Measurements from ENCODE around the gene DTNA. TPM values are rescaled to one million over a fixed set of nuclear protein-coding genes. Genes with fewer than 3 reads are reported as not detected.

DTNA gene
- total RNA-seq, 1 experiment from 2014 or later, result not detected

DNA sequence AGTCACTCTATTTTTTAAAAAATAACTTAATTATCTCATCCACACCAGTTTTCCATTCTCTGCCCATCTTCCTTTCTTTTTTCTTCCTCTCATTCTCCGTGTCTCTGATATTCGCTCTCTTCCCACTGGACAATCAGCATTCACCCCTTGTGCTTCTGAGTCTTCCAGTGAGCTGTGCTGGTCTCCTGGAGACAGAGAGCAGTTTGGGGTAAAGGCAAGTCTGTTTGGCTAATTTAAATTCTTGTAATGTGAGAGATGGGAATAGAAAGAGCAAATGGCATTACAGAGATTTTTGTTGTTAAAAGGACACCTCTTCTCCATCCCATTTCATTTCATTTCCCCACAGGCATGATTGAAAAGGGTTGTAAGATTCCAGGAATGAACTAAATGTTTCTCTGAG is 107.5 kb downstream of the DTNA start:
- CTCF ChIA-PET, result no interaction called here

DNA sequence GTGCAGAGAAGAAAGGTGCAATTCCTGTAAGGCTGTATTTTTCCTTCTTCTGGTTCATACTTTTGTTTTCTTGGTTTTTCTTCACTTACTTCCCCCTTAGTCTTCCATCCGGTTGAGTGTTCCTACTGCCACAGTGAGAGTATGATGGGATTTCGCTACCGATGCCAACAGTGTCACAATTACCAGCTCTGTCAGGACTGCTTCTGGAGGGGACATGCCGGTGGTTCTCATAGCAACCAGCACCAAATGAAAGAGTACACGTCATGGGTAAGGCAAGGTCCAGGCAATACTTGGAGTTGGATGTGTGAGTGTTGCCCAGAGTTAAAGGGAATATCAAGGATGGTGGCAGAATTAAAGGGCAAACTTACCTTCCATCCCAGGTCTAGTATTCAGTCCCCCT is 108.0 kb downstream of the DTNA start:
- no peaks in the 10 kb centered on the region for H3K36me3 ChIP-seq (ENCODE audit: low read depth)
- H2AFZ ChIP-seq, result no peak overlapping the region
- CTCF ChIA-PET, result no interaction called here
- no peak for DNase-seq
- H3K4me1 ChIP-seq (replicated peaks; ENCODE audit: insufficient read depth), result no peaks in the 10 kb centered on the region
- intact Hi-C loops (cut with micrococcal nuclease; ENCODE audit: unreplicated experiment), result no loop called here
- no peaks in the 10 kb centered on the region for H3F3A ChIP-seq (ENCODE audit: insufficient read depth, low read depth)
- no peaks in the 10 kb centered on the region for H4K20me1 ChIP-seq (ENCODE audit: insufficient read depth)
- no peaks in the 10 kb centered on the region for H3K9me2 ChIP-seq (ENCODE audit: insufficient read depth)
- no TSS peak for BruUV-seq (replicated peaks)
- H3K4me3 ChIP-seq, result no peak overlapping the region
- no peaks in the 10 kb centered on the region for H3K9me3 ChIP-seq (ENCODE audit: insufficient read depth, low read depth)
- no peaks in the 10 kb centered on the region for H3K27me3 ChIP-seq (ENCODE audit: insufficient read depth, low read depth)
- POLR2A ChIA-PET (ENCODE audit: unreplicated experiment), result no interaction called here
- TF ChIP-seq EZH2 (IDR thresholded peaks at IDR 0.05; ENCODE audit: low read depth), result no peak
- TF ChIP-seq, protein P1, sequence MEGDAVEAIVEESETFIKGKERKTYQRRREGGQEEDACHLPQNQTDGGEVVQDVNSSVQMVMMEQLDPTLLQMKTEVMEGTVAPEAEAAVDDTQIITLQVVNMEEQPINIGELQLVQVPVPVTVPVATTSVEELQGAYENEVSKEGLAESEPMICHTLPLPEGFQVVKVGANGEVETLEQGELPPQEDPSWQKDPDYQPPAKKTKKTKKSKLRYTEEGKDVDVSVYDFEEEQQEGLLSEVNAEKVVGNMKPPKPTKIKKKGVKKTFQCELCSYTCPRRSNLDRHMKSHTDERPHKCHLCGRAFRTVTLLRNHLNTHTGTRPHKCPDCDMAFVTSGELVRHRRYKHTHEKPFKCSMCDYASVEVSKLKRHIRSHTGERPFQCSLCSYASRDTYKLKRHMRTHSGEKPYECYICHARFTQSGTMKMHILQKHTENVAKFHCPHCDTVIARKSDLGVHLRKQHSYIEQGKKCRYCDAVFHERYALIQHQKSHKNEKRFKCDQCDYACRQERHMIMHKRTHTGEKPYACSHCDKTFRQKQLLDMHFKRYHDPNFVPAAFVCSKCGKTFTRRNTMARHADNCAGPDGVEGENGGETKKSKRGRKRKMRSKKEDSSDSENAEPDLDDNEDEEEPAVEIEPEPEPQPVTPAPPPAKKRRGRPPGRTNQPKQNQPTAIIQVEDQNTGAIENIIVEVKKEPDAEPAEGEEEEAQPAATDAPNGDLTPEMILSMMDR (conservative IDR thresholded peaks at IDR 0.05), result no peak
- H3K4me2 ChIP-seq, result no peak overlapping the region
- no peaks in the 10 kb centered on the region for H3K79me2 ChIP-seq (ENCODE audit: low read depth)
- no peak overlapping the region for H3K27ac ChIP-seq

More for the DNA sequence above, 107.5 kb downstream of the DTNA start:
- Histone ChIP-seq H2AFZ (no peak overlapping the region), H3F3A (ENCODE audit: insufficient read depth, low read depth) (no peaks in the 10 kb centered on the region), H4K20me1 (ENCODE audit: insufficient read depth) (no peaks in the 10 kb centered on the region), H3K4me1 (replicated peaks; ENCODE audit: insufficient read depth) (no peaks in the 10 kb centered on the region), H3K27me3 (ENCODE audit: insufficient read depth, low read depth) (no peaks in the 10 kb centered on the region), H3K9me2 (ENCODE audit: insufficient read depth) (no peaks in the 10 kb centered on the region), H3K9me3 (ENCODE audit: insufficient read depth, low read depth) (no peaks in the 10 kb centered on the region), H3K36me3 (ENCODE audit: low read depth) (no peaks in the 10 kb centered on the region), H3K27ac (no peak overlapping the region), H3K79me2 (ENCODE audit: low read depth) (no peaks in the 10 kb centered on the region), H3K4me2 (no peak overlapping the region), H3K4me3 (no peak overlapping the region)
- DNase-seq, result no peak
- POLR2A ChIA-PET (ENCODE audit: unreplicated experiment), result no interaction called here
- intact Hi-C loops (cut with micrococcal nuclease; ENCODE audit: unreplicated experiment), result no loop called here
- no TSS peak for BruUV-seq (replicated peaks)
- no peak for TF ChIP-seq EZH2 (IDR thresholded peaks at IDR 0.05; ENCODE audit: low read depth)
- TF ChIP-seq, protein P1 (conservative IDR thresholded peaks at IDR 0.05), result no peak

DNA sequence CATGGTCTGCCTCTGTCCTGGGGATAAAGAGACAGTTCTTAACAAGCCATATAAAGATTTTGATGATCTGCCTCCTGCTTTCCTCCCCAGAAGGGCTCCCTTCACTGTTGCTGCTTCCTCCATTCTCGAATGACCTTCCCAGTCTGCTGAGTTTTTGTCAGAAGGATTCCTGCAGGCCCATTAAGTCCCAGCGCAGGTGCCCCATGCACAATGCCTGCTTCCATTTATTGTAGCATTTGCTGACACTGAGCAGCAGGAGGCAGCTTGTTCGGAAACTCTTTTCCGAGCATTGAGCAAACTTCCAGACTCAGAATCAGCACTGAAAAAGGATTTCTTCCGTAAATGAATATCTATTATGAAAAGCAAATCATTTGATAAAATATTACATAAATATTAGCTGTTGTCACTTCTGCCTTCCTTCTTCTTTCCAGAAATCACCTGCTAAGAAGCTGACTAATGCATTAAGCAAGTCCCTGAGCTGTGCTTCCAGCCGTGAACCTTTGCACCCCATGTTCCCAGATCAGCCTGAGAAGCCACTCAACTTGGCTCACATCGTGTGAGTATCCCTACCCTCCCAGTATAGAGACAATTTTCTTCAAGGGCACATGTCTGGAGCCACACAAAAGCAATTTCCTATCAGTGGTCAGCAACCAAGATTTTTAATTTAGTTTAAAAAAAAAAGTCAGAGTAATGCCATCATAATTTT is 110.4 kb downstream of the DTNA start:
- ChIA-PET CTCF (no interaction called here), POLR2A (ENCODE audit: unreplicated experiment) (no interaction called here)
- no peak overlapping the region for H2AFZ ChIP-seq
- no peak overlapping the region for H3K4me2 ChIP-seq
- H3K27me3 ChIP-seq (ENCODE audit: insufficient read depth, low read depth), result no peaks in the 10 kb centered on the region
- no TSS peak for BruUV-seq (replicated peaks)
- no peak for DNase-seq
- no peaks in the 10 kb centered on the region for H4K20me1 ChIP-seq (ENCODE audit: insufficient read depth)
- H3K36me3 ChIP-seq (ENCODE audit: low read depth), result no peaks in the 10 kb centered on the region
- H3F3A ChIP-seq (ENCODE audit: insufficient read depth, low read depth), result no peaks in the 10 kb centered on the region
- H3K9me2 ChIP-seq (ENCODE audit: insufficient read depth), result no peaks in the 10 kb centered on the region
- no peak for TF ChIP-seq EZH2 (IDR thresholded peaks at IDR 0.05; ENCODE audit: low read depth)
- TF ChIP-seq, protein P1 (conservative IDR thresholded peaks at IDR 0.05), result no peak
- H3K4me1 ChIP-seq (replicated peaks; ENCODE audit: insufficient read depth), result no peaks in the 10 kb centered on the region
- intact Hi-C loops (cut with micrococcal nuclease; ENCODE audit: unreplicated experiment), result no loop called here
- no peaks in the 10 kb centered on the region for H3K9me3 ChIP-seq (ENCODE audit: insufficient read depth, low read depth)
- no peaks in the 10 kb centered on the region for H3K79me2 ChIP-seq (ENCODE audit: low read depth)
- H3K27ac ChIP-seq, result no peak overlapping the region
- H3K4me3 ChIP-seq, result no peak overlapping the region
